B cell (primary cell): Measurements from ENCODE around the gene POLR2A. TPM values are rescaled to one million over a fixed set of nuclear protein-coding genes. Genes with fewer than 3 reads are reported as not detected.

Experiments
- ATAC-seq: fragments of 200-7000 bp; cut with Tn5 transposase; one replicate; pipeline ENCODE4 v1.10.0; 2021; ENCODE audit warnings: low read depth, mild to moderate bottlenecking, moderate number of reproducible peaks, moderate library complexity
- CTCF ChIA-PET: fragments of 350-600 bp; sonication (Branson Sonifier 250); formaldehyde crosslinking; loops from one replicate; lab custom pipeline; 2021; ENCODE audit warnings: antibody characterized with exemption, inconsistent platforms; lab: Charles Lee
- POLR2A ChIA-PET: fragments of 350-600 bp; sonication (Branson Sonifier 250); formaldehyde crosslinking; loops from one replicate; lab custom pipeline; 2021; ENCODE audit warnings: antibody characterized with exemption; lab: Charles Lee
- DNase-seq: peaks from one replicate; pipeline ENCODE4 v3.0.0; 2013
- H2AFZ ChIP-seq: 2 replicates; pipeline ENCODE4 v1.6.1; 2012; ENCODE audit warnings: mild to moderate bottlenecking, low read depth, low read length; ENCODE audit not compliant: insufficient read depth, poor library complexity, severe bottlenecking
- H3K27ac ChIP-seq, 2 donors: 1 replicate in 1 of 2; 2 replicates in 1 of 2; pipeline ENCODE4 v1.5.1; 2012 to 2013; ENCODE audit warnings: low read length in 2 of 2, mild to moderate bottlenecking in 2 of 2, moderate library complexity in 1 of 2
- H3K27me3 ChIP-seq, 4 experiments: fragments of 200-600 bp in 1 of 4; sonication (generic) in 1 of 4; replicated peaks in 1 of 4; 1 replicate in 2 of 4; 2 replicates in 2 of 4; pipeline versions ENCODE4 v1.6.1 to v1.7.0; 2013 to 2016; ENCODE audit warnings: low read length in 3 of 4, mild to moderate bottlenecking in 2 of 4, mixed read lengths in 1 of 4, moderate library complexity in 1 of 4; ENCODE audit not compliant: insufficient read depth in 4 of 4, control insufficient read depth in 3 of 4; ENCODE audit errors: control extremely low read depth in 1 of 4
- H3K36me3 ChIP-seq, 2 experiments: replicated peaks in 1 of 2; 1 replicate in 1 of 2; 2 replicates in 1 of 2; pipeline versions ENCODE4 v1.6.1 to v1.7.1; 2013; ENCODE audit warnings: low read length in 1 of 2; ENCODE audit not compliant: insufficient read depth in 2 of 2, control insufficient read depth in 1 of 2; ENCODE audit errors: control extremely low read depth in 1 of 2, extremely low read depth in 1 of 2
- H3K4me1 ChIP-seq, 2 donors: fragments of 200-600 bp in 1 of 2; sonication (generic) in 1 of 2; 1 replicate in 1 of 2; 2 replicates in 1 of 2; pipeline versions ENCODE4 v1.5.1 to v1.6.1; 2013 to 2017; ENCODE audit warnings: low read length in 2 of 2; ENCODE audit not compliant: control insufficient read depth in 2 of 2, insufficient read depth in 2 of 2
- H3K4me2 ChIP-seq: replicated peaks from 2 replicates; pipeline ENCODE3; 2012; ENCODE audit warnings: mild to moderate bottlenecking, low read depth, low read length; ENCODE audit not compliant: poor library complexity, severe bottlenecking
- H3K4me3 ChIP-seq, 5 experiments: fragments of 200-600 bp in 1 of 5; sonication (generic) in 1 of 5; 1 replicate in 3 of 5; 2 replicates in 2 of 5; pipeline versions ENCODE4 v1.5.1 to v1.7.0; 2011 to 2016; ENCODE audit warnings: low read length in 4 of 5, mild to moderate bottlenecking in 4 of 5, low read depth in 2 of 5, control low read depth in 1 of 5, moderate library complexity in 1 of 5; ENCODE audit not compliant: insufficient read depth in 1 of 5; ENCODE audit errors: control extremely low read depth in 1 of 5, extremely low read depth in 1 of 5
- H3K79me2 ChIP-seq: fragments of 200-600 bp; sonication (generic); one replicate; pipeline ENCODE4 v1.6.0; 2016; ENCODE audit warnings: low read length; ENCODE audit not compliant: control insufficient read depth, insufficient read depth
- H3K9ac ChIP-seq: fragments of 200-600 bp; sonication (generic); 2 replicates; pipeline ENCODE4 v1.6.1; 2017; ENCODE audit warnings: mild to moderate bottlenecking, low read length, moderate library complexity
- H3K9me3 ChIP-seq, 3 donors: one replicate each; pipeline versions ENCODE4 v1.6.1 to v1.7.1; 2013; ENCODE audit warnings: low read length in 2 of 3; ENCODE audit not compliant: control insufficient read depth in 2 of 3, insufficient read depth in 1 of 3; ENCODE audit errors: control extremely low read depth in 1 of 3
- H4K20me1 ChIP-seq: 2 replicates; pipeline ENCODE4 v1.6.0; 2012; ENCODE audit warnings: mild to moderate bottlenecking, low read length; ENCODE audit not compliant: insufficient read depth, control insufficient read depth, poor library complexity, severe bottlenecking
- H3K27ac Mint-ChIP-seq: one replicate; pipeline ENCODE4 v1.8.0; 2021; ENCODE audit warnings: mixed read lengths
- H3K27me3 Mint-ChIP-seq: one replicate; pipeline ENCODE4 v1.8.0; 2021; ENCODE audit warnings: mixed read lengths
- H3K4me1 Mint-ChIP-seq: one replicate; pipeline ENCODE4 v1.8.0; 2021; ENCODE audit warnings: mixed read lengths
- H3K4me3 Mint-ChIP-seq: one replicate; pipeline ENCODE4 v1.8.0; 2021; ENCODE audit warnings: mixed read lengths
- H3K9me3 Mint-ChIP-seq: one replicate; pipeline ENCODE4 v1.8.0; 2022; ENCODE audit warnings: mixed read lengths; ENCODE audit not compliant: insufficient read depth
- CTCF ChIP-seq: fragments of 200-600 bp; IDR thresholded peaks from one replicate; pipeline ENCODE4 v1.8.0; 2022; ENCODE audit warnings: antibody characterized with exemption, mild to moderate bottlenecking
- EZH2 ChIP-seq: IDR thresholded peaks from 2 replicates; pipeline ENCODE4 v1.6.1; 2012; ENCODE audit warnings: borderline replicate concordance, low read depth, mild to moderate bottlenecking, moderate library complexity, low read length; ENCODE audit not compliant: insufficient read depth, poor library complexity, severe bottlenecking
- whole genome bisulfite sequencing: methylation state at CpG from one replicate; pipeline ENCODE4 v1.1.5; 2013; ENCODE audit warnings: missing lambda C conversion rate; ENCODE audit not compliant: insufficient coverage; 5-methylcytosine and 5-hydroxymethylcytosine counted together
- intact Hi-C: fragments of 100-400 bp; cut with micrococcal nuclease; formaldehyde crosslinking; loops from one replicate; pipeline ENCODE4 v1.10.0; 2022
- polyA plus RNA-seq: library from polyadenylated mRNA; depleted of rRNA; stranded (reverse); fragments of >200 nt; gene quantifications from 2 replicates; pipeline ENCODE4 v1.2.3, GENCODE V29; 2012
- total RNA-seq, 2 donors: library from RNA; stranded (reverse); fragments of 120-200 nt in 1 of 2; gene quantifications; 1 replicate in 1 of 2; 2 replicates in 1 of 2; pipeline versions ENCODE4 v1.2.3 to v1.2.4, GENCODE V29; 2013 to 2022

Gene POLR2A
- total and polyA plus RNA-seq, 2 donors (not counting 1 experiment from before 2014, with no cell fraction given): 56.5 to 225 TPM

DNA sequence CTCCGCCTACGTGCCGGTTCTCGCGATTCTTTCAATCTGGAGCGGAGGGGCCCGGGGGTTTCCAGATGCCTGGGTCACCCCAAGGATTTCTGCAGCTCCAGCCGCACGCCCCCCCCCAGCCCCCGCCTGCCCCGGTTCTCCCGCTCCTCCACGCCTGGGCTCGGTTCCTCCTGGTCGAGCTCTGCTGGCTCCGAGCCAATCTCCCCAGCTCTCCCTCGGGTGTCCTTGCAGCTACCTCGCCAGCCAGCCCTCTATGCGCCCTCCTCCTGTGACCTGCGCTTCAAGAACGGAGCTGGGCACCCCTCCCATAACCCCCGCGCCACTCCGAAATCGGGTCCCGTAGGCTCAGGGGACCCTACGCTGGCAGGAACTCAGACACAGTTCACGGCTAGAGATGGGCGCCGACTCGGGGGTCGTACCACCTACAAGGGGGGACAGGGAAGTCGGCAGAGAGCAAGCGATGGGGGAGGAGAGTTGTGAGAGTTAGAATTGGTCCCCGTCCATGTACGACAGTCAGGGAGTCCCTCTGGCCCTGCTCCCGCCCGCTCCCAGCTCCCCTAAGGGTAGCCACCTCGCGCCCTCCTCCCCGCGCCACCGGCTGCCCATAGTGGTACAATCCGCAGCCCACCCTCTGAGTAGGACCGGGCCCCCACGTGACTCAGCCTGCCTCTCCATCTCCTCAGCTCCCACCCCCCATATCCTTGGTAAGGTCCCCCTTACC is 43.9 kb upstream of the POLR2A start:
- Histone ChIP-seq H3K36me3 (no peaks in the 10 kb centered on the region), H3K4me1 (peaks cover 58 to 61% of the 10 kb centered on the region in 2 donors), H3K79me2 (peaks cover 27% of the 10 kb centered on the region), H3K9me3 (peaks cover 0 to 38% (median 0%) of the 10 kb centered on the region in 3 donors), H3K4me3 (peak overlapping the region; percentile 11 to 54 (median 33)), H3K9ac (peak overlapping the region; percentile 53), H2AFZ (peak overlapping the region; percentile 35), H3K27me3 (peaks cover 0 to 73% (median 45%) of the 10 kb centered on the region in 4 experiments), H3K4me2 (peak overlapping the region; percentile 85), H3K27ac (no peak overlapping the region), H4K20me1 (peaks cover 49% of the 10 kb centered on the region)
- DNase-seq (peak; percentile 62), ATAC-seq (no peak)
- Mint-ChIP-seq H3K4me1 (peaks cover 51% of the 10 kb centered on the region), H3K27me3 (peaks cover 60% of the 10 kb centered on the region), H3K27ac (peak overlapping the region; percentile 65), H3K9me3 (no peaks in the 10 kb centered on the region), H3K4me3 (peak overlapping the region; percentile 83)
- WGBS: under 1% methylated on average over 37 of the region's 46 CpGs
- ChIA-PET CTCF (interaction anchor here (1.1 to 3.6 kb wide), 7 partner anchors 11 to 549 kb away, joined by 3 to 15 read pairs (median 3); partner anchors contain the start of genes SENP3, SPEM3 and TP53), POLR2A (interaction anchor here (0.6 to 1.8 kb wide), 5 partner anchors 36 to 360 kb away, joined by 3 to 8 read pairs (median 6); partner anchors contain the start of genes POLR2A and ZBTB4)
- TF ChIP-seq EZH2: peak; percentile 28
- TF ChIP-seq CTCF: no peak
- intact Hi-C loops: no loop called here

- Mint-ChIP-seq H3K9me3 (no peaks in the 10 kb centered on the region), H3K4me3 (peak overlapping the region; percentile 83), H3K4me1 (peaks cover 53% of the 10 kb centered on the region), H3K27me3 (peaks cover 66% of the 10 kb centered on the region), H3K27ac (no peak overlapping the region)
- Histone ChIP-seq H3K27me3 (peaks cover 0 to 79% (median 49%) of the 10 kb centered on the region in 4 experiments), H3K9me3 (peaks cover 0 to 44% (median 0%) of the 10 kb centered on the region in 3 donors), H3K4me1 (peaks cover 64% of the 10 kb centered on the region in 2 donors), H3K36me3 (no peaks in the 10 kb centered on the region), H3K9ac (peak overlapping the region; percentile 53), H2AFZ (no peak overlapping the region), H3K4me3 (no peak overlapping the region), H3K79me2 (peaks cover 27% of the 10 kb centered on the region), H3K4me2 (peak overlapping the region; percentile 85), H4K20me1 (peaks cover 49% of the 10 kb centered on the region), H3K27ac (no peak overlapping the region)
- peak; percentile 41 for DNase-seq
- intact Hi-C loops: no loop called here
- ChIA-PET CTCF (interaction anchor here (1.1 to 3.6 kb wide), 7 partner anchors 12 to 549 kb away, joined by 3 to 15 read pairs (median 3); partner anchors contain the start of genes SENP3, SPEM3 and TP53), POLR2A (interaction anchor here (0.6 to 1.8 kb wide), 6 partner anchors 33 to 134 kb away, joined by 3 to 10 read pairs (median 8); partner anchors contain the start of genes POLR2A and ZBTB4)
- ATAC-seq: no peak
- TF ChIP-seq EZH2: no peak
- no peak for TF ChIP-seq CTCF
- 6% methylated on average over 12 of the region's 12 CpGs for WGBS
Observed at GRCh38 chr17:7440834-7441195, 43.4 kb upstream of the POLR2A start.
